T-helper 2 cell treated with Interferon-gamma antibody and Interleukin-4, amounts not matched to agents 100 ng/mL and 5 ng/mL, for 36 hours (primary cell): ENCODE results near the gene CIROP. TPM values are rescaled to one million over a fixed set of nuclear protein-coding genes. Genes with fewer than 3 reads are reported as not detected.

Source experiments
- intact Hi-C: fragments of 100-400 bp; cut with micrococcal nuclease; formaldehyde crosslinking; loops from one replicate; pipeline ENCODE4 v1.15.1; 2023
- total RNA-seq: library from RNA; stranded (reverse); gene quantifications from 2 replicates; pipeline ENCODE4 v1.2.3, GENCODE V29; 2022

The CIROP gene
- total RNA-seq, 1 donor from 2014 or later = not detected

- intact Hi-C loops = loop anchor here (1.0 to 10.0 kb wide), 6 partner anchors 61 to 459 kb away; partner anchors contain the start of genes NGDN, PABPN1, PSMB5 and THTPA
These were observed 9.3 kb downstream of the CIROP start, which contains the start of gene C14orf119 for GRCh38 chr14:23095196-23096108. Gene C14orf119, plus strand, starts transcription at chr14:23095505. Its CDS starts 2,154 bp downstream, at chr14:23097659.

DNA sequence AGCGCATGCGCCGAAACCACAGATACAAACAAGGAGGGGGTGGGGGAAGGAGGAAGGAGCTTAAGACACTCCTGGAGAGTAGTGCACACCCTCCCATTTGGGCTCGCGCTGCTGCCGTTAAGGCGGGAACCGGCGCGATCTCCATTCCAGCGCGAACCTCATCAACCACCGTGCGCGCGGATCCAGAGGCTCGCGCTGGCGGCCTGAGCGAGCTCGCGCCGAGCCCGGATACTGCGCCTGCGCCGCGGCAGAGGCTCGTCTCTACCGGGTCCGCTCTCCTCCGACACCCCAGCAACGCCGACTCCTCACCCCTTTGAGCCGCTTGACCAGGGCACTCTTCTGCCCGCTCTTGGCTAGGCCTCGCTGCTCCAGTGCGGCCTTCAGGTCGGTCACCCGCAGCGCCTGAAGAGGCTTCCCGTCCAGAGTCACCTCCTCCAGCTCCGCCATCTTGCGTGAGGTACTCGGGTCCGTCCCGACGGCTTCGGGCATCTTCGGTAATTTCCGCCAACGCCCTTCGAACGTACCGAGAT lies 10.1 kb downstream of the CIROP start, which contains the start of gene ACIN1:
ACIN1 (minus strand) TSS at position 471 of the 530 bp plus-strand sequence; CDS start at position 447, 24 bp downstream.
- intact Hi-C loops = loop anchor here (1.0 to 10.0 kb wide), 7 partner anchors 23 to 460 kb away; partner anchors contain the start of genes NGDN, PABPN1, PSMB5 and THTPA

- intact Hi-C loops = loop anchor here (1.0 to 10.0 kb wide), 2 partner anchors 23 to 461 kb away; partner anchors contain the start of genes THTPA and ZFHX2
These were observed 10.7 kb downstream of the CIROP start for GRCh38 chr14:23093991-23094665.

DNA sequence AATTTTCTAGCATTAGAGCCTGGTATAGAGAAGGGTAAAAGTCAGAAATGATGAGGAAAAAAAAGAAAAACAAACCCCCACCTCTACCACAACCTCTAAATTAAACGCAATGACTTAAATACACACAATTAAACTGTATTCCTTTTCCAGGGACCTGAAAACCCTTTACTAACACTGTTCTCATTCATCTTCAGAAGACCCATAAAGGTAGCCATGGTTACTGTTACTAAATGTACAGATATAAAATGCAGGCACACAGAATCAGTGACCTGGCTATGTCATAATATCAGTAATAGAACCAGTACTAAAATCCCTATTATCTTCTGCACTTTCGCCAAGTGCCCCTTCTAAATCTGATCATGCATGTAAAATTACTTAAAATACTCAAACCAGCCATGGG lies 11.3 kb downstream of the CIROP start:
- intact Hi-C loops = loop anchor here (10.0 kb wide), 1 partner anchor 461 kb away; the partner anchor contains the start of genes THTPA and ZFHX2

DNA sequence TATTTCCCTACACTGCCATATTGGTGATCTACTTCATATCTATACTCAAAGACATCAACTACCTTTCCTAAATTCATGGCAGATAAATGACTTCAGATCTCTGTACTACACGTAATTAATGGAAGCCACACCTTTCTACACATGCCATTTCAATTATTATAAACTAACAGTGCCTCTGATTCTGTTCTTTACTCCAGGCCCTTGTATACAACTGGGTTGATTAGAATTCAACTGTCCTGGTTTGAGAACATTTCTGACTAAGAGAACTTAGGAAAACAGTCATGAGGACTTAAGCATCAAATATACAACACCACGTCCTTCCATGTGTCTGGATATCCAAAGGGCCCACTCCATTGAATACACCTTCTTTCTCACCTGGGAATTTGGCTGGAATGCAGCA lies 11.7 kb downstream of the CIROP start:
- intact Hi-C loops = loop anchor here (10.0 kb wide), 1 partner anchor 462 kb away; the partner anchor contains the start of genes THTPA and ZFHX2

DNA sequence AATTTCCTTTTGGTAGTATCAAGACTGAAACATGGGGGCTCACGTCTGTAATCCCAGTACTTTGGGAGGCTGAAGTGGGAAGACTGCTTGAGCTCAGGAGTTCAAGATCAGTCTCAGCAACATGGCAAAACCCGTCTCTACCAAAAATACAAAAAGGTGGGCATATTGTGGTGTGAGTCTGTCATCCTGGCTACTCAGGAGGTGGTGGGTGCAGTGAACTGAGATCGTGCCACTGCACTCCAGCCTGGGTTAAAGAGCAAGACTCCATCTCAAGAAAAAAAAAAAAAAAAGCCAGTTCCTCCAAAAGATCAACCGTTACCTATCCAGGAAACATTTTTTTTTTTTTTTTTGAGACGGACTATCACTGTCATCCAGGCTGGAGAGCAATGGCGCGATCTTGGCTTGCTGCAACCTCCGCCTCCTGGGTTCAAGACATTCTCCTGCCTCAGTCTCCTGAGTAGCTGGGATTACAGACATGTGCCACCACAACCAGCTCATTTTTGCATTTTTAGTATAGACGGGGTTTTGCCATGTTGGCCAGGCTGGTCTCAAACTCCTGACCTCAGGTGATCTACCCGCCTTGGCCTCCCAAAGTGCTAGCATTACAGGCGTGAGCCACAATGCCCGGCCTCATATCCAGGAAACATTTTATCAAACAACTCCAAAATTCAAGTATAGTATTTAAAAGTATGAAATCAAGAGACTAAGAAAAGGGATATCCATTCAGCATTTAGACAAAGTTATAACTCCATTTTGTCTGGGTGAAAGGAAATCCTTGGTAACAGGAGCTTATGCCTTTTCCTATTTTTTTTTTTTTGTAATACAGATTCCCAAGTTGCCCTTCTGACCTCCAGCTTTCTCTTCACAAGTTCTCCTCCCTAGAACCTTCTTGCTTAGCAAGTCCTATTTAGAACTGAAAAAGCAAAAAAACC lies 13.2 kb downstream of the CIROP start:
- intact Hi-C loops = loop anchor here (10.0 kb wide), 1 partner anchor 463 kb away; the partner anchor contains the start of genes THTPA and ZFHX2

DNA sequence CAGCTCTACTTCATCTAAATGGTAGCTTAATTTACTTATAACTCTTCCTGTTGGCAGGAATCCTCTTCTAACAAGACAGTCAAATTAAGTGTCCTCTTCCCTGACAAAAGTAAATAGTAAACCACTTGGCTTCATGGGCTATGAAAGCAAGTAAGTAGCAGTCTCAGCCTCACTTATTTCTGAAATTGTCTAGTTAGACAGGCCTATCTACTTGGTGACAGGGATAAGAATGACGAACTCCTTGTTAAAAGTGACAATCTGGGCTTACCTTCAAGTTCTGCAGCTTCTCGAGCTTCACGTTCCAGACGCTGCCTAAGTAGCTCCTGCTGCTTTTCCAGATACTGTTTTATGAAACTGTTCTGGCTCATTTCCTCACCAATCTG lies 14.5 kb downstream of the CIROP start:
- intact Hi-C loops = loop anchor here (10.0 kb wide), 1 partner anchor 465 kb away; the partner anchor contains the start of genes THTPA and ZFHX2

DNA sequence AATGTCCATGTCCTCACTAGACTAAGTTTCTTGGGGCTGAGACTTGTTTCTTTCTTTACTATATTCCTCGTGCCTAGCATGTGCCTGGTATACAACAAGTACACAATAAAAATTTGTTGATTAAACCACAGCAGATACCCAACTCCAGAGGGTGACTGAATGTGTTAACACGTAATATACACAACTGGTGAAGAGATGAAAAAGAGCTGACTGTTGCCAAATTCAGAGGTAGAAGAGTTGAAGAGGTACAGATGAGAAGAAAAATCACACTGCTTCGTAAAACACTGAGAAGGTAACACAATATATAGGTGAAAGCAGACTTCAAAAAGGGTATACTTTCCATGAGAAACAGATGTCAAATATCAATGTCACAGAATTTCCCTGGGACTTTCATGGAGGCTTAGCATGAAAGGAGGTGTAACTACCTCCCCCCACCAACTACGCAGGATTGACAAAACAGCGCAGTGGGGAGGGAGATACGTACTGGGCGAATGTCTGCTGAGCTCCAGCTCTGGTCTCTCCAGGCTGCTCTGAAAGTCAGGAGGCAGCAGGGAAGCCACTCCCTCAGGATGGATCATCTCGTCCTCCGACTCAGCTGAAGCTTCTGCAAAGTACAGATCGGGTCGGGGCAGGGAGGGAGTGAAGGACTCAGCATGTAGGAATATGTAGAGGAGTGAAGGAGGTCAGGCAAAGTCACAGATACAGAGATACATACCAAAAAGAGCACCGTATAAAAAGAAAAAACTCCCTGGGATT lies 15.1 kb downstream of the CIROP start:
- intact Hi-C loops = loop anchor here (10.0 kb wide), 1 partner anchor 465 kb away; the partner anchor contains the start of genes THTPA and ZFHX2

DNA sequence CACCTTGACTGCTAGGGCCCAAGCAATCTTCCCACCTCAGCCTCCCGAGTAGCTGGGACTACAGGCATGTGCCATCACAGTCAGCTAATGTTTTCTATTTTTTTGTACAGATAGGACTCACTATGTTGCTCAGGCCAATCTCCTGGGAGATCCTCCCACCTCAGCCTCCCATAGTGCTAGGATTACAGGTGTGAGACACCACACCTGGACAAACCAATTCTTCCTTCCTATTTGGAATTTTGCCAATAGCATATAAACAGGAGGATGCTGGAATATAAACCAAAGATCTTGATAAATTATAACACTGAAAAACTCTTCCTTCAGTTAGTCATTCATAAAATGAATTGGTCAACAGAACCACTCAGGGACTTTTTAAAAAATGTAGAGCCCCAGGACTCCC lies 18.2 kb downstream of the CIROP start:
- intact Hi-C loops = no loop called here

GRCh38 chr14:23085458-23085857 lies 19.3 kb downstream of the CIROP start:
- intact Hi-C loops = no loop called here

- intact Hi-C loops = no loop called here
These were observed 24.3 kb downstream of the CIROP start for GRCh38 chr14:23080474-23080873.

DNA sequence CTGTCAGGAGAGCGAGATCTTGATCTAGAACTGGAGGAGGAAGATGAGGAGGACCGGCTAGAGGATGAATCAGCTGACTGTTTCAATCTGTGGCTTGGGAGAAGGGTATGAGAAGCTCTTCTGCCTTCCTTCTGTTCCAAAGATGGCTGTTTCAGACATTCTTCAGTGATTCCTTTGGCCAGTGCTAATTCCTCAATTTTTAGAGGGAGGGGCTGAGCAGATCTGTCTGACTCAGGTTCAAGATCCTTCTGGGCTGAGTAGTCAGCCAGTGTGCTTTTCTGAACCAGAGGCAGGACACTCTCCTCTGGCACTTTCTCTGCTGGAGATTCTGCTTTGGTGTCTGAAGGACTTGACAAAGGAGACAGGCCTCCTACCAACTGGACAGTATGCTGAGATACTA lies 25.1 kb downstream of the CIROP start:
- intact Hi-C loops = no loop called here

DNA sequence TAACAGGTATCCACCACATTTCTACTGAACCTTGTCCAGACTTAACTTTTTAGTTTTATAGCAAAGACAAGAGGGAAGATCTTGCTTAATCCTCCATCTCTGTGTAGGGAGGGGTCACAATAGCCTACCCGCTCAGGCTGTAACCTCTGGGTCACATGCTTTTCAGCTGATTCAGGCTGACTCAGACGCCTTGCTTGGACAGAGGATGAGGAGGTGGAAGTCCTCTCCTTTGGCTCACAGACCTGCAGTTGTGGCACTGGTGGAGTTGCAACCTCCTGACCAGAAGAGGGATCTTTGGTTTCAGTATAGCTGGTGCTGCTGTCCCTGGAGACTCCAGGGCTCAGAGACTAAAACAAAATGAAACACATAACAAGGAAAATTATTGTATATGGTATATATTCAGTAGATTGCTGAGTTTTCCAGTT lies 26.1 kb downstream of the CIROP start:
- intact Hi-C loops = no loop called here

DNA sequence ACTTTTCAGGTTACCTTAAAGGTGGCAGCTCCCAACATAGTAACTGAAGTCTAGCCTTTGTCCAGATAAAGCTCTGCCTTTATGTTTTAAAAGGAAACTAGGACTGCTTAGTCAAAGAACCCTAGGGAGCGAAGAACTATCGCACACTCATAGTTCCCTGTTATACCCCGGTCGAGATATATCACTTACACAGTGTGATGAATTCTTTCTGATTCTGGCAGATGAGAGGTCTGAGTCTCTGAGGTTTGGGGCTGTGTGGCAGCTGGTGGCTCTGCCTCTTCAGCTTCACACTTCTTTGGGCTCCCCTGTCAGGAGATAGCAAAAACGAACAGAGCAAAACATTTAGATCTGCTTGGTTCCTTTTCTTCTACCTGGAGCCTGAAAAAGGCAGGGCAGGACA lies 26.8 kb downstream of the CIROP start:
- intact Hi-C loops = no loop called here

- intact Hi-C loops = no loop called here
These were observed 27.9 kb downstream of the CIROP start for GRCh38 chr14:23076785-23077408.

GRCh38 chr14:23074906-23075305 lies 29.9 kb downstream of the CIROP start:
- intact Hi-C loops = no loop called here

- intact Hi-C loops = loop anchor here (1.0 to 2.0 kb wide), 2 partner anchors 22 to 37 kb away; partner anchors contain the start of gene PSMB5
These were observed 32.8 kb downstream of the CIROP start for GRCh38 chr14:23071921-23072539.

GRCh38 chr14:23071244-23071920 lies 33.4 kb downstream of the CIROP start:
- intact Hi-C loops = loop anchor here (1.0 to 2.0 kb wide), 2 partner anchors 23 to 37 kb away; partner anchors contain the start of gene PSMB5
